CD14-positive monocyte (primary cell): ENCODE results near the gene RAPGEF1. TPM values are rescaled to one million over a fixed set of nuclear protein-coding genes. Genes with fewer than 3 reads are reported as not detected.

Experiments used
- DNase-seq, 3 donors: peaks; one replicate each; pipeline ENCODE4 v3.0.0-alpha.2; 2011 to 2022
- H2AFZ ChIP-seq: 2 replicates; pipeline ENCODE4 v1.6.0; 2012; ENCODE audit warnings: mild to moderate bottlenecking, low read depth, low read length, inconsistent platforms; ENCODE audit not compliant: insufficient read depth, poor library complexity, severe bottlenecking
- H3K27ac ChIP-seq, 2 donors: 1 replicate in 1 of 2; 2 replicates in 1 of 2; pipeline ENCODE4 v1.5.1; 2012 to 2013; ENCODE audit warnings: low read length in 2 of 2, control low read depth in 1 of 2, inconsistent platforms in 1 of 2, low read depth in 1 of 2, mild to moderate bottlenecking in 1 of 2
- H3K27me3 ChIP-seq, 2 donors: one replicate each; pipeline versions ENCODE4 v1.6.0 to v1.6.1; 2011 to 2013; ENCODE audit warnings: low read length in 2 of 2; ENCODE audit not compliant: control insufficient read depth in 2 of 2, insufficient read depth in 2 of 2
- H3K36me3 ChIP-seq, 2 donors: replicated peaks in 1 of 2; 1 replicate in 1 of 2; 2 replicates in 1 of 2; pipeline versions ENCODE4 v1.5.1 to v1.6.1; 2012 to 2013; ENCODE audit warnings: low read length in 2 of 2, control low read depth in 1 of 2, inconsistent platforms in 1 of 2, mild to moderate bottlenecking in 1 of 2; ENCODE audit not compliant: insufficient read depth in 2 of 2, control insufficient read depth in 1 of 2
- H3K4me1 ChIP-seq, 2 donors: 1 replicate in 1 of 2; 2 replicates in 1 of 2; pipeline versions ENCODE4 v1.5.1 to v1.6.1; 2012 to 2013; ENCODE audit warnings: low read length in 2 of 2, control low read depth in 1 of 2, inconsistent platforms in 1 of 2, mild to moderate bottlenecking in 1 of 2, moderate library complexity in 1 of 2; ENCODE audit not compliant: insufficient read depth in 2 of 2, control insufficient read depth in 1 of 2
- H3K4me2 ChIP-seq: replicated peaks from 2 replicates; pipeline ENCODE3; 2012; ENCODE audit warnings: low read length, moderate library complexity, mild to moderate bottlenecking; ENCODE audit not compliant: poor library complexity, severe bottlenecking; ENCODE audit errors: extremely low read depth
- H3K4me3 ChIP-seq, 3 experiments: fragments of 200-600 bp in 1 of 3; sonication (generic) in 1 of 3; replicated peaks in 1 of 3; 1 replicate in 2 of 3; 2 replicates in 1 of 3; pipeline ENCODE4 v1.5.1; 2011 to 2013; ENCODE audit warnings: low read length in 3 of 3, mild to moderate bottlenecking in 3 of 3, control low read depth in 2 of 3, low read depth in 2 of 3, inconsistent platforms in 1 of 3, moderate library complexity in 1 of 3
- H3K79me2 ChIP-seq: 2 replicates; pipeline ENCODE4 v1.6.0; 2012; ENCODE audit warnings: mild to moderate bottlenecking, control low read depth, inconsistent platforms, low read length, moderate library complexity; ENCODE audit not compliant: insufficient read depth
- H3K9ac ChIP-seq: 2 replicates; pipeline ENCODE4 v1.6.0; 2017; ENCODE audit warnings: low read length, mild to moderate bottlenecking; ENCODE audit not compliant: insufficient read depth, poor library complexity, severe bottlenecking
- H3K9me3 ChIP-seq, 2 donors: replicated peaks in 1 of 2; 1 replicate in 1 of 2; 2 replicates in 1 of 2; pipeline versions ENCODE4 v1.5.1 to v1.6.1; 2012 to 2013; ENCODE audit warnings: low read length in 2 of 2, control low read depth in 1 of 2; ENCODE audit not compliant: control insufficient read depth in 1 of 2, insufficient read depth in 1 of 2
- H4K20me1 ChIP-seq: 2 replicates; pipeline ENCODE4 v1.6.0; 2012; ENCODE audit warnings: mild to moderate bottlenecking, low read length, control low read depth, moderate library complexity; ENCODE audit not compliant: insufficient read depth
- H3K27ac Mint-ChIP-seq, 7 donors: one replicate each; pipeline ENCODE4 v1.8.0; 2020; ENCODE audit warnings: mild to moderate bottlenecking in 7 of 7, mixed read lengths in 7 of 7, moderate library complexity in 6 of 7, inconsistent platforms in 2 of 7
- H3K27me3 Mint-ChIP-seq, 3 donors: one replicate each; pipeline ENCODE4 v1.8.0; 2021 to 2022; ENCODE audit warnings: low read depth in 3 of 3, mild to moderate bottlenecking in 3 of 3, mixed read lengths in 3 of 3, moderate library complexity in 3 of 3, inconsistent platforms in 1 of 3
- H3K36me3 Mint-ChIP-seq, 2 donors: one replicate each; pipeline ENCODE4 v1.8.0; 2020; ENCODE audit warnings: mixed read lengths in 2 of 2, inconsistent platforms in 1 of 2, mild to moderate bottlenecking in 1 of 2
- H3K4me1 Mint-ChIP-seq: one replicate; pipeline ENCODE4 v1.8.0; 2020; ENCODE audit warnings: mild to moderate bottlenecking, mixed read lengths
- H3K4me3 Mint-ChIP-seq, 2 donors: one replicate each; pipeline ENCODE4 v1.8.0; 2020; ENCODE audit warnings: mild to moderate bottlenecking in 2 of 2, mixed read lengths in 2 of 2, moderate library complexity in 1 of 2
- H3K9me3 Mint-ChIP-seq, 7 donors: one replicate each; pipeline ENCODE4 v1.8.0; 2020 to 2022; ENCODE audit warnings: mixed read lengths in 7 of 7, mild to moderate bottlenecking in 6 of 7, moderate library complexity in 6 of 7, inconsistent platforms in 2 of 7
- CTCF ChIP-seq: fragments of 200-600 bp; IDR thresholded peaks from one replicate; pipeline ENCODE4 v1.8.0; 2022; ENCODE audit warnings: antibody characterized with exemption, mild to moderate bottlenecking
- whole genome bisulfite sequencing: methylation state at CpG from one replicate; pipeline ENCODE4 v1.1.5; 2013; ENCODE audit warnings: missing lambda C conversion rate; ENCODE audit not compliant: insufficient coverage; 5-methylcytosine and 5-hydroxymethylcytosine counted together
- intact Hi-C, 2 donors: fragments of 100-400 bp; cut with micrococcal nuclease; formaldehyde crosslinking; loops; one replicate each; pipeline versions ENCODE4 v1.15.0 to v1.15.1; 2023
- polyA plus RNA-seq, 3 donors: library from polyadenylated mRNA; depleted of rRNA in 1 of 3; unstranded in 2 of 3; stranded (reverse) in 1 of 3; fragments of 300-500 nt in 2 of 3; fragments of >200 nt in 1 of 3; fragmentation: Illumina TruSeq in 2 of 3; gene quantifications; 1 replicate in 2 of 3; 2 replicates in 1 of 3; pipeline ENCODE4 v1.2.3, GENCODE V29; 2012 to 2021

The RAPGEF1 gene
- polyA plus RNA-seq, 3 donors, result 1.7 to 71.7 (median 3.0) TPM

DNA sequence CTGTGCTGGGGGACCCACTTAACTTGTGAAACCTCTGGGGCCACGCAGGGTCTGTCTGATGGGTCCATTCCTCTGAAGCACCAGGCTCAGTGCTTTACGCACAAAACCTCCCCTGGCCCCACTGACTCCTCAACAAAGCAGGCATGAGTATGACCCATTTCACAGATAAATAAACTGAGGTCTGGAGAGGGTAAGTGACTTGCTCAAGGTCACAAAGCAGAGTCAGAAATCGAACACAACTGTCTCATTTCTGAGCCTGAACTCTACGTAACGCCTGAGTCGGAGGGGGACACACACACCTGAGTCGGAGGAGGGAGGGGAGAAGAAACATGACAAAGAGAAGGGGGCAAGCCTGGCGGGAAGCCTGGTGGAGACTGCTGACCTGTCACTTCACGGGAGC, 48.0 kb upstream of the RAPGEF1 start:
- H3K27ac Mint-ChIP-seq, result no peak overlapping the region
- no peaks in the 10 kb centered on the region for H3K9me3 ChIP-seq

GRCh38 chr9:131784748-131785501, 45.0 kb upstream of the RAPGEF1 start:
- no peak overlapping the region for H3K4me2 ChIP-seq
- H3K4me1 ChIP-seq, result no peaks in the 10 kb centered on the region
- intact Hi-C loops, result no loop called here
- no peak overlapping the region for H3K27ac ChIP-seq
- no peak overlapping the region for H3K4me3 Mint-ChIP-seq
- no peaks in the 10 kb centered on the region for H3K9me3 ChIP-seq
- TF ChIP-seq CTCF, result no peak
- H3K27me3 Mint-ChIP-seq, result peaks cover 8 to 20% (median 15%) of the 10 kb centered on the region in 3 donors
- H3K9me3 Mint-ChIP-seq, result peaks cover 0 to 1% (median 0%) of the 10 kb centered on the region in 7 donors
- H3K36me3 Mint-ChIP-seq, result no peaks in the 10 kb centered on the region
- H3K4me3 ChIP-seq, result no peak overlapping the region
- no peaks in the 10 kb centered on the region for H4K20me1 ChIP-seq
- H3K27me3 ChIP-seq, result peaks cover 0 to 2% of the 10 kb centered on the region in 2 donors
- DNase-seq, result no peak
- no peaks in the 10 kb centered on the region for H3K36me3 ChIP-seq
- H2AFZ ChIP-seq, result no peak overlapping the region
- no peaks in the 10 kb centered on the region for H3K79me2 ChIP-seq
- 81% methylated on average over 6 of the region's 13 CpGs for WGBS
- no peaks in the 10 kb centered on the region for H3K4me1 Mint-ChIP-seq
- no peak overlapping the region for H3K9ac ChIP-seq
- H3K27ac Mint-ChIP-seq, result no peak overlapping the region

More for the DNA sequence above, 48.0 kb upstream of the RAPGEF1 start:
- peaks cover 0 to 2% of the 10 kb centered on the region in 2 donors for H3K27me3 ChIP-seq
- TF ChIP-seq CTCF, result no peak
- no peaks in the 10 kb centered on the region for H3K4me1 ChIP-seq
- H2AFZ ChIP-seq, result no peak overlapping the region
- no peaks in the 10 kb centered on the region for H3K36me3 ChIP-seq
- Mint-ChIP-seq H3K36me3 (no peaks in the 10 kb centered on the region), H3K4me1 (no peaks in the 10 kb centered on the region), H3K27me3 (peaks cover 6 to 19% (median 15%) of the 10 kb centered on the region in 3 donors), H3K4me3 (no peak overlapping the region), H3K9me3 (no peaks in the 10 kb centered on the region)
- no peak overlapping the region for H3K4me3 ChIP-seq
- DNase-seq, result no peak
- H3K27ac ChIP-seq, result no peak overlapping the region
- H3K4me2 ChIP-seq, result no peak overlapping the region
- intact Hi-C loops, result no loop called here
- no peak overlapping the region for H3K9ac ChIP-seq
- WGBS, result 80% methylated on average over 7 of the region's 9 CpGs
- H4K20me1 ChIP-seq, result no peaks in the 10 kb centered on the region
- no peaks in the 10 kb centered on the region for H3K79me2 ChIP-seq
